ENCODE results near the gene PRCD.
A peak's percentile ranks its signal among the peaks of the same experiment; 100 is the strongest.
"Not testable (repeated sequence)": the region's sequence is repeated elsewhere in the genome, so short reads cannot be mapped to it uniquely, and the experiment has no call there.

The PRCD gene

DNA sequence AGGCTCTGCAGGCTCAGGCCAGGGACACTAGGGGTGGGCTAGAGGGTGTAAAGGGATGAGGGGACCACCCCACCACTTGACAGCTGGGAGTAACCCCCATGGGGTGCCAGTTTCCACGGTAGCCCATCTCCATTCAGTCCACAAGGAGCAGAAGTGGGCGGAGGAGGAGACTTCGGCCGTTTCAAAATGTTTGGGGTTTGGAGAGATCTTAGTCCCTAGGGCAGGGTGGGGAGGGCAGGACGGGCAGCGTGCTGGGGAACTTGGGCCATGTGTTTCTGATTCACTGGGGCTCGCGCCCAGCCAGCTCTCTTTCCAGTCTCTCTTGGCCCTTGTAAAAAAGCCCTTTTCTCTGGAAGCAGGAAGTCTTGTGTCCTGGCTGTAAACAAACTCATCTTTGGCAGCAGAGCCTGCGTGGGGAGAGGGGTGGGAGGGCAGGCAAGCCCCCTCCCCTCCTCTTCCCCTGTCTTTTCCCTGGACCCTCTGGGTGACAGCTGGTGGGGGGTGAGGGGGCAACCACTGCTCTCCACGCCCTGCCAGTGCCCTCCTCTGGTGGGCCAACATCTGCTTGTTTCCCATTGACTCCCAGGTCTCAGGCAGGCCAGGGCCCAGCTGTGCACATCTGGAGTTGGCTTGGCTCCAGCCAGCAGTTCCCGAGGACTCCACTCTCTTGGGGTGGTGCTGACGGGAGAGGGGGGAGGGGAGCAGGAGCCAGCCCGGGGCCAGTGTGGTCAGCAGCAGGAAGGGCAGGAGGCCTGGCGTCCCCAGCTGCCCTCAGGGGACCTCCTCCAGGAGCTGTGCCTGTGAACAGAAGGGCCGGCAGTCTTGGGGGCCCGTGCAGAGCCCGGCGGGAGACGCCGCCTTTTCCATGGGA, 10.4 kb upstream of the PRCD start:
- Histone ChIP-seq H3K4me3 (ENCODE audit: low read depth in 1 of 2, low read length in 2 of 2) (no peak overlapping the region), H3K9me3 (ENCODE audit: control insufficient read depth in 1 of 2, low read length in 2 of 2) (no peaks in the 10 kb centered on the region), H3K27me3 (ENCODE audit: low read depth, low read length) (no peaks in the 10 kb centered on the region), H3K27ac (ENCODE audit: low read length) (peak overlapping the region; percentile 86), H3K36me3 (ENCODE audit: control insufficient read depth in 1 of 2, insufficient read depth in 2 of 2, low read length in 2 of 2) (no peaks in the 10 kb centered on the region), H3K4me1 (ENCODE audit: control insufficient read depth in 1 of 2, insufficient read depth in 2 of 2, low read length in 2 of 2) (peaks cover 4 to 32% of the 10 kb centered on the region in 2 donors)

DNA sequence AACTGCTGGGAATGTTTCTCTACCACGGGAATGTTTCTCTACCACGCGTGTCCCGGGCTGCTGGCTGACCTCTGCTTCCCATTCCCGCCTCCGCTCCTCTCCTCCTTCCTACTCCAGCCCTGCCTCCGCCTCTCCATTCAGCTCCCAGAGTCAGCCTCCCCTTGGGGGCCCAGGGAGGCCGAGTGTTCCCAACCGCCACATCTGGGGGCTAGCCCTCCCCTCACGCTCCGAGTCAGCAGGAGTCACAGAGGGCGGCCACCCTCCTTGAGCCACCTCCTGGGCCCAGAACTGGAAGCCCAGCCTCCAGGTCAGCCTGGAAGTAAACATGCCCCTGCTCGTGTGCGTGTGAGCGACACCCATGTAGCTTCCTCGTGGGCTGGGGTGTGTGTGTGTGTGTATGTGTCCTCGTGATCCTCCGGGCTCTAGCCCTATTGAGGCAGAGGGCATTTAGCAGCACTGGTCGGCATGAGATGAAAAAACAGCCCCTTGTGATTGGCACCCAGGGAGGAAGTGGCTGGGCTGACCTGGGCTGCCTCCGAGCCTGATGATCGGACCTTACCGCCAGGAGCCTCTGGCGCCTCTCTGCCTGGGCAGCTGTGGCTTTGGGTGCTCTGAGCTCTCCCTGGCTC, 9.6 kb upstream of the PRCD start:
- Histone ChIP-seq H3K4me3 (ENCODE audit: low read depth in 1 of 2, low read length in 2 of 2) (no peak overlapping the region), H3K4me1 (ENCODE audit: control insufficient read depth in 1 of 2, insufficient read depth in 2 of 2, low read length in 2 of 2) (peaks cover 4 to 28% of the 10 kb centered on the region in 2 donors), H3K9me3 (ENCODE audit: control insufficient read depth in 1 of 2, low read length in 2 of 2) (no peaks in the 10 kb centered on the region), H3K36me3 (ENCODE audit: control insufficient read depth in 1 of 2, insufficient read depth in 2 of 2, low read length in 2 of 2) (no peaks in the 10 kb centered on the region), H3K27me3 (ENCODE audit: low read depth, low read length) (no peaks in the 10 kb centered on the region), H3K27ac (ENCODE audit: low read length) (peak overlapping the region; percentile 86)

DNA sequence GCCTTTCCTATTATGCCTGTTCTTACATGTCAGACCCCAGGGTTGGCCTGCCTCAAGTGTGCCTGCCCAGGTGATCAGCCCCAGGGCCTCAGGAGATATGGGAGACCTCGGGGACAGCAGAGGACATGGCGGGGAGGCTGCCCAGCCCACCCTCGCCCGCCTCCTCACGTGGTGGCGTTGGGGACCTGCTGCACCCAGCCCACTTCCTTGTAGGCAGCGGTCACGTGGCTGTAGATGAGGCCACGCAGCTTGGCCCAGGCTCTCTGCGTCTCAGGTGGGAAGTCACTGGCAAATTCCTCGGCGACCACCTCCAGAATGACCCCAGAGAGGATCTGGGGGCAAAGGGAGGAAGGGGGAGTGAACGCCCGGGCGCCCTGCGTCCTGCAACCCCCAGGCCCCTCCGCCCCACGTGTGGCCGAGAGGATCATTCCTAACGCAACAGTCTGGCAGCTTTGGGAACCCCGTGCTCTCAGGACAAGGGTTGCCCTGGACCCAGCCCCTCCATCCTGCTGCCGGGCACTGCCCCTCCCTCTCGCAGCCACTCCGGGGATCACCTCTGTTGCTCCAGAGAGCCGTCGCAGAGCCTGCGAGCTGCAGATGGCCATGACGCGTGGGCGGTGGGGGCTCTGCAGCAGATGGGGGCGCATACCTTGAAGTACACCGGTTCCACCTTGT, 8.9 kb upstream of the PRCD start:
- no peak overlapping the region for H3K4me3 ChIP-seq (ENCODE audit: low read depth in 1 of 2, low read length in 2 of 2)
- no peaks in the 10 kb centered on the region for H3K27me3 ChIP-seq (ENCODE audit: low read depth, low read length)
- peak overlapping the region; percentile 86 for H3K27ac ChIP-seq (ENCODE audit: low read length)
- no peaks in the 10 kb centered on the region for H3K9me3 ChIP-seq (ENCODE audit: control insufficient read depth in 1 of 2, low read length in 2 of 2)
- peaks cover 4 to 29% of the 10 kb centered on the region in 2 donors for H3K4me1 ChIP-seq (ENCODE audit: control insufficient read depth in 1 of 2, insufficient read depth in 2 of 2, low read length in 2 of 2)
- H3K36me3 ChIP-seq (ENCODE audit: control insufficient read depth in 1 of 2, insufficient read depth in 2 of 2, low read length in 2 of 2), result no peaks in the 10 kb centered on the region

DNA sequence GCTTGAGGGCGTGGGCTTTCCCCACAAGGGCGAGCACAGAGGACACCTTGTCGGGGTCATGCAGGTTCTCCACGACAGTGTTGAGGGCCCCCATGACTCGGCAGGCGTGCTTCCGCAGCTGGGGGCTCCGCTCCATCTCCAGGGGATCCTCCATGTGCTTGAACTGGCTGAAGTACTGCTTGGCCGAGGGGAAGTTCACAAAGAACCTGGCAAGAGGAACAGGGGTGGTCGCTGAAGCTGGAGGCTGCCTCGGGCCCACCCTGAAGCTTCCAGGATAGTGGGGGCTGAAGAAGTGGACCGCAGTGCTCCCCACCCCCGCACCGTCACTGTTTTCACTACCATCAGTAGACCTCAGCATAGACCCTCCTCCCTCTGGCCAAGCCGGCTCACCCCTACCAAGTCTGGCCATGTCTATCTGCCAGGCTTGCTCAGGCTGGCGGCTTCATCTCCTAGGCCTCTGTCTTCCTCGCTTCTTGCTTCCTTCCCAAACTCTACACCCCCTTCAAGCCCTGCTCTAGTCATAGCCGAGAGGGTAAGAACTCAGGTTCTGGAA, 8.3 kb upstream of the PRCD start:
- H3K36me3 ChIP-seq (ENCODE audit: control insufficient read depth in 1 of 2, insufficient read depth in 2 of 2, low read length in 2 of 2), result no peaks in the 10 kb centered on the region
- peak overlapping the region; percentile 86 for H3K27ac ChIP-seq (ENCODE audit: low read length)
- H3K9me3 ChIP-seq (ENCODE audit: control insufficient read depth in 1 of 2, low read length in 2 of 2), result no peaks in the 10 kb centered on the region
- peaks cover 4 to 29% of the 10 kb centered on the region in 2 donors for H3K4me1 ChIP-seq (ENCODE audit: control insufficient read depth in 1 of 2, insufficient read depth in 2 of 2, low read length in 2 of 2)
- no peak overlapping the region for H3K4me3 ChIP-seq (ENCODE audit: low read depth in 1 of 2, low read length in 2 of 2)
- H3K27me3 ChIP-seq (ENCODE audit: low read depth, low read length), result no peaks in the 10 kb centered on the region

DNA sequence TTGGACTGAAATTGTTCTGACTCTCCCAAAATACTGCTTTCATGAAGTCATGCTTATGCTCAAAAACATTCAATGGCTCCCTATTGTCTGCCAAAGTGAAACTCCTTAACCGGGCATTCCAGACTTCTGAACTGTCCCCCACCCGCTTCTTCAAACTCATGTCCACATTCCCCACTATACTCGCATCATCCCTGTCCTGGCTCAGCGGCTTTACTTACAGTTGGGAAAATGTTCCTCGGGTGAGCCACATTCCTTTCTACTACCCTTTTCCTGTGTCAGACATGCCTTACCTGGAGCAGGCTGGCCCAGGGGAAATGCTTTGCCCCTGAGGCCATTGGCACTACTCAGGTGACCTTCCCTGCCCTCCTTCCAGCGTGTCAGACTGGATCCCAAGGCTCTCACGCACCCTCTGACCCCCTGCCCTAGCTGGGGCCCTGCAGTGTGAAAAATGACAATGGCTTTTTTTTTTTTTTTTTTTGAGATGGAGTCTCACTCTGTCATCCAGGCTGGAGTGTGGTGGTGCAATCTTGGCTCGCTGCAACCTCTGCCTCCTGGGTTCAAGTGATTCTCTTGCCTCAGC, 7.7 kb upstream of the PRCD start:
- no peak overlapping the region for H3K27ac ChIP-seq (ENCODE audit: low read length)
- H3K36me3 ChIP-seq (ENCODE audit: control insufficient read depth in 1 of 2, insufficient read depth in 2 of 2, low read length in 2 of 2), result no peaks in the 10 kb centered on the region
- peaks cover 4 to 29% of the 10 kb centered on the region in 2 donors for H3K4me1 ChIP-seq (ENCODE audit: control insufficient read depth in 1 of 2, insufficient read depth in 2 of 2, low read length in 2 of 2)
- no peaks in the 10 kb centered on the region for H3K27me3 ChIP-seq (ENCODE audit: low read depth, low read length)
- H3K9me3 ChIP-seq (ENCODE audit: control insufficient read depth in 1 of 2, low read length in 2 of 2), result no peaks in the 10 kb centered on the region
- no peak overlapping the region for H3K4me3 ChIP-seq (ENCODE audit: low read depth in 1 of 2, low read length in 2 of 2)

DNA sequence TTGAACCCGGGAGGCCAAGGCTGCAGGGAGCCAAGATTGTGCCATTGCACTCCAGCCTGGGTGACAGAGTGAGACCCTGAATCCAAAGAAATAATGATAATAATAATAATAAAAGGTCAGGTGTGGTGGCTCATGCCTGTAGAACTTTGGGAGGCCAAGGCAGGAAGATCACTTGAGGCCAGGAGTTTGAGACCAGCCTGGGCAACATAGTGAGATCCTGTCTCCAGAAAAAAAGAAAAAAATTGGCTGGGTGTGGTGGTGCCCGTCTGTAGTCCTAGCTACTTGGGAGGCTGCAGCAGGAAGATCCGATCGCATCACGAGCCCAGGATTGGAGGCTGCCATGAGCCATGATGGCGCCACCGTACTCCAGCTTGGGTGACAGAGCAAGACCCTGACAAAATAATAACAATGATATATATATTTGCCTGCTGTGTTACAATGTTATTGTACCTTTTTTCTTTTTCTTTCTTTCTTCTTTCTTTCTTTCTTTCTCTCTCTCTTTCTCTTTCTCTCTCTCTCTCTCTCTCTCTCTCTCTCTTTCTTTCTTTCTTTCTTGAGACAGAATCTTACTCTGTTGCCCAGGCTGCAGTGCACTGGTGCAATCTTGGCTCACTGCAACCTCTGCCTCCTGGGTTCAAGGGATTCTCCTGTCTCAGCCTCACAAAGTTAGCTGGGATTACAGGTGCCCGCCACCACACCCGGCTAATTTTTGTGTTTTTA, 6.0 kb upstream of the PRCD start:
- not testable (repeated sequence) for H3K9me3 ChIP-seq (ENCODE audit: control insufficient read depth in 1 of 2, low read length in 2 of 2); H3K27ac ChIP-seq (ENCODE audit: low read length); H3K36me3 ChIP-seq (ENCODE audit: control insufficient read depth in 1 of 2, insufficient read depth in 2 of 2, low read length in 2 of 2); H3K4me3 ChIP-seq (ENCODE audit: low read depth in 1 of 2, low read length in 2 of 2); H3K27me3 ChIP-seq (ENCODE audit: low read depth, low read length)
- peaks cover 0 to 33% of the 10 kb centered on the region in 2 donors for H3K4me1 ChIP-seq (ENCODE audit: control insufficient read depth in 1 of 2, insufficient read depth in 2 of 2, low read length in 2 of 2)

DNA sequence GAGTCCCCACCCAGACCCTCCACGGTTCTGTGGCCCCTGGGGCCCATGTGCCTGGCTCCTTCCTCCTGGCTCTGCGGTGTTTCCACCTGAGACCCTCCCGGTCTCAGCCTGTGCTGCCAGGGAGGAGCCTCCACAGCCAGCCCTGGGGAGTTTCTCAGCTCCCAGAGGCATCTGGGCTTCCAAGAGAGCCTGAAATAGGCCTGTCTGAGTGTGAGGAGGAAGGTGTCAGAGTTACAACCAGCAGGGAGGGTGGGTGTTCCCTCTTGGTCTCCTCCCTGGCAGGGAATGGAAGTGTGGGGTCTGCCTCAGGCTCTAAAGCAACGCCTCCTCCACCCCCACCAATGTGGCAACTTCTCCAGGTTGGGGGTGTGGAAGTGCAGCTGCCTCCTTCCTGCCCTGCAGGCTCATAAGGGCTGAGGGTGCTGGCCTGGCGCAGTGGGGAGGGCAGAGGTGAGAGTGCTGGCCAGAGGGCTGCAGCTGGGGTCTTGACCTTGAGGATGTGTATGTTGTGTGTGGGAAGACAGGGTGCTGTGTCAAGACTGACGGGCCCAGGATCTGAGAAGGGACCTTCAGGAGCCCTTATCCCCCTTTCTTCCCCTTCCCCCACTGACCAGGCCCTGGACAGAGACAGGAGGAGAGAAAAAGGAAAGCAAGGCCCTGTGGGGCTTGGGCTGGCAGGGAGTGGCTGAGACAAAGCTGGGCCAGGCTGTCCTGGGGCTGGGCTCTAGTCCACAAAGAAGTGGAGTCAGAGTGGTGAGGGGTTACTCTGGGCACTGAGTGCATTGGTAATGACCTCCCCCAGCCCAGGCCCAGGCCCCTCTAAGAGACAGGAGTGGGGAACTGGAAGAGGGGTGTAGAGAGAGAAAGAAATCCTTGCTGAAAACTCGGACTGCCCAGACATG, 4.8 kb upstream of the PRCD start:
- H3K4me1 ChIP-seq (ENCODE audit: control insufficient read depth in 1 of 2, insufficient read depth in 2 of 2, low read length in 2 of 2), result peaks cover 0 to 27% of the 10 kb centered on the region in 2 donors
- H3K27ac ChIP-seq (ENCODE audit: low read length), result no peak overlapping the region
- no peak overlapping the region for H3K4me3 ChIP-seq (ENCODE audit: low read depth in 1 of 2, low read length in 2 of 2)

DNA sequence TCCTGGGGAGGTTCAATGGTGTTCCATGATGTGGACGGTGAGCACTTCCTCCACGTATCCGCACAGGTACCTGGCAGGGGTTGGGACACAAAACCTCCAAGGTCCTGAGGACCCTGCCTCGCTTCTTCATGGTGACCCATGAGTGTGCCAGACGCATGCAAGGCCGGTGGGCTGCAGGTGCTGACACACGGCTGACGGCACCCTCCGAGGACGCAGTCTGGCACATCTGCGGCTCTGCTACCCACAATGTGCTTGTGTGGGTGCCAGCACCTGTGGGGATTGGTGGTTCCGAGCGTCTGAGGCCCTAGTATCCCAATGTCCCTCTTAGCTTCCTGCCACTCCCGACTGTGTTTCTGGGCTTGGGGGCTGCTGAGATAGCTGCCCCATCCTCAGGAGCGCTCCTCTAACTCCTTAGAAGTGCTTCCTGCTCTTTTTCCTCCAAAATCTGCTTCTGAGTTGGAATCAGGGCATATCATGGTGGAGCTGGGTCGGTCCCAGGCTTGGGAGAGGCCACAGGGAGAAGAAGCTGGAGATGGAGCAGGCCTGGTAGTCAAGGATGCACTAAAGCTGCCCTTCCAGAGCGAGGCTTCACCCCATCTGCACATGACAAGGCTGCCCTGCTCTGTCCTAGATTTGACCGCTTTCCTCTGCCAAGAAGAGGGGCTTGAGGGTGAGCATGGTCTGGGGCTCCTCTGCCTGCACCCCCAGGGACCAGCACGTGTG, 3.9 kb upstream of the PRCD start:
- H3K9me3 ChIP-seq (ENCODE audit: control insufficient read depth in 1 of 2, low read length in 2 of 2), result no peaks in the 10 kb centered on the region
- no peaks in the 10 kb centered on the region for H3K36me3 ChIP-seq (ENCODE audit: control insufficient read depth in 1 of 2, insufficient read depth in 2 of 2, low read length in 2 of 2)
- H3K27ac ChIP-seq (ENCODE audit: low read length), result no peak overlapping the region
- H3K27me3 ChIP-seq (ENCODE audit: low read depth, low read length), result peaks cover 9% of the 10 kb centered on the region
- peak overlapping the region in 1 of 2 donors; percentile 60 for H3K4me3 ChIP-seq (ENCODE audit: low read depth in 1 of 2, low read length in 2 of 2)
- peaks cover 0 to 33% of the 10 kb centered on the region in 2 donors for H3K4me1 ChIP-seq (ENCODE audit: control insufficient read depth in 1 of 2, insufficient read depth in 2 of 2, low read length in 2 of 2)

More for the DNA sequence above, 4.8 kb upstream of the PRCD start:
- H3K27me3 ChIP-seq (ENCODE audit: low read depth, low read length), result peaks cover 9% of the 10 kb centered on the region
- H3K36me3 ChIP-seq (ENCODE audit: control insufficient read depth in 1 of 2, insufficient read depth in 2 of 2, low read length in 2 of 2), result no peaks in the 10 kb centered on the region
- H3K9me3 ChIP-seq (ENCODE audit: control insufficient read depth in 1 of 2, low read length in 2 of 2), result no peaks in the 10 kb centered on the region

DNA sequence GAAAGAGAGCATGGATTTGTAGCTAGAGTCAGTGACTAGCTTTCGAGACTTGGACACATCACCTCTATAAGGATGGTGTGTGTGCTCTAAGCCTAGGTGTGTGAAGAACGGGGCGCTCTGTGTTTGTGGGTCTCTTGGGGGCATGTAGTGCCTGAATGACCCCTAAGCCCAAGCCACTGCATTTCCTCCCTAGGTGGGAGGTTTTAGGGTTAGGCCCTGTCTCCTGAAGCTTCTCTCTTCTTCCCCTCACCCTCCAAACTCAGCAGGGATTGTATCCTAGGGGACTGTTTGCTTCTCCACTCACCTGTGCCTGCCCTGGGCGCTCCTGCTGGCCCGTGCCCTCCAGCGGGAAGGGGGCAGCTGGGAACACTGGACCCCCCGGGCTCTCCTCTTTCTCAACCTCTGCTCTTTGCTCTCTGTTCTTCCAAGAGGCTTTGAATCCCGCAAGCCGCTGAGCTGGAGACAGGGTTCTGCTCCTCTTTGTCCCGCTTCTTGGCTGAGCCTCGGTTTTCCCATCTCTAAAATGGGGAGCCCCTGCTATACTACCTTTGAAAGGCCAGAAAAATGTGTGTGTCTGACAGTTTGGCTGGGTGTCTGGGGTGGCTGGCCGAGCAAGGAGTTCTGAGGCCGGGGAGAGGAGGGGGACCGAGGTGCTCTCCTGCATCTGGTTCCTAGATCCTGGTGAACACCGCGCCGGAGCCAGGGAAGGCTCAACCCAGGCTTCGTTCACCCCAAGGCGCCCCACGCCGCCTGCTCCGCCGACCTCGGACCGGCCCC, 3.1 kb upstream of the PRCD start:
- peaks cover 0 to 33% of the 10 kb centered on the region in 2 donors for H3K4me1 ChIP-seq (ENCODE audit: control insufficient read depth in 1 of 2, insufficient read depth in 2 of 2, low read length in 2 of 2)
- no peak overlapping the region for H3K27ac ChIP-seq (ENCODE audit: low read length)
- H3K4me3 ChIP-seq (ENCODE audit: low read depth in 1 of 2, low read length in 2 of 2), result peak overlapping the region; percentile 7 to 60

More for the DNA sequence above, 3.1 kb upstream of the PRCD start:
- H3K27me3 ChIP-seq (ENCODE audit: low read depth, low read length), result peaks cover 9% of the 10 kb centered on the region
- H3K36me3 ChIP-seq (ENCODE audit: control insufficient read depth in 1 of 2, insufficient read depth in 2 of 2, low read length in 2 of 2), result no peaks in the 10 kb centered on the region
- H3K9me3 ChIP-seq (ENCODE audit: control insufficient read depth in 1 of 2, low read length in 2 of 2), result no peaks in the 10 kb centered on the region

Data from muscle layer of duodenum (tissue), 2 donors.